Activated CD8-positive, alpha-beta memory T cell treated with anti-CD3 and anti-CD28 coated beads, Interleukin-2, amount 50 U/mL, for 48 hours (primary cell): ENCODE data around the gene ADARB1.

ENCODE experiments used
- DNase-seq: peaks from one replicate; pipeline ENCODE4 v3.0.0-alpha.2; 2020

ADARB1 gene

DNA sequence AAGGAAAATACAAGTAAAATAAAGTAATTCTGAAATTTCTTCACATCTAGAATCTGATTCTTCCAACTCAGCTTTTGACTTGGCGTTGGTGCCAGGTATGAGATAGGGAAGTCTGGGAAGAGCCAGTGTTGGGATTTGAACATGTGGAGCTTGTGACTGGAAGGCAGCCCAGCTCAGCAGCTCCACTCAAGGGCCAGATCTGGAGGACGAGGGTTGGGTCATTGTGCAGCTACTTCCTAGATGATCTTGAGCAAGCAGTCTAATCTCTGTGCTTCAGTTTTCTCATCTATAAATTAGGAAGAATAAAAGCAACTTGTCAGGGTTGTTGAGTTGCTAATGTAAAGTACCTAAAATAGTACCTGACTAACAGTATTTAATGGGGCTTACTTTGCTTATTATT is 5.0 kb downstream of the ADARB1 start:
- DNase-seq, result no peak

DNA sequence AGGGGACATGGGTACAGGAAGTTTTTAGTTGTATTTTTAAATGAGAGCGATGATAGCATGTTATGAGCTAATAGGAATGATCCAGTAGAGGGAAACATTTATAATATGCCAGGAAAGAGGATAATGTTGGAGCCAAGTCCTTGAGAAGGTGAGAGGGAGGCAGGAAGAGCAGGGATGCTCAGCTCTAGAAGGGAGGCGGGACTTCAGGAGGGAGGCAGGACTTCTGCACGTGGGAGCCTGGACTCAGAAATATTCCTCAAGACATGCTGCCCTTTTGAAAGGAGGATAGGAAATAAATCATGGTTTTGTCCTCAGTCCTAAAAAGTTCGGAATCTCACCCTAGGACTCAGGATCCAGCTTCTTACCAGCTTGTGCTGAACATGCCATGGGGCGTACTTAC is 5.9 kb downstream of the ADARB1 start:
- no peak for DNase-seq

DNA sequence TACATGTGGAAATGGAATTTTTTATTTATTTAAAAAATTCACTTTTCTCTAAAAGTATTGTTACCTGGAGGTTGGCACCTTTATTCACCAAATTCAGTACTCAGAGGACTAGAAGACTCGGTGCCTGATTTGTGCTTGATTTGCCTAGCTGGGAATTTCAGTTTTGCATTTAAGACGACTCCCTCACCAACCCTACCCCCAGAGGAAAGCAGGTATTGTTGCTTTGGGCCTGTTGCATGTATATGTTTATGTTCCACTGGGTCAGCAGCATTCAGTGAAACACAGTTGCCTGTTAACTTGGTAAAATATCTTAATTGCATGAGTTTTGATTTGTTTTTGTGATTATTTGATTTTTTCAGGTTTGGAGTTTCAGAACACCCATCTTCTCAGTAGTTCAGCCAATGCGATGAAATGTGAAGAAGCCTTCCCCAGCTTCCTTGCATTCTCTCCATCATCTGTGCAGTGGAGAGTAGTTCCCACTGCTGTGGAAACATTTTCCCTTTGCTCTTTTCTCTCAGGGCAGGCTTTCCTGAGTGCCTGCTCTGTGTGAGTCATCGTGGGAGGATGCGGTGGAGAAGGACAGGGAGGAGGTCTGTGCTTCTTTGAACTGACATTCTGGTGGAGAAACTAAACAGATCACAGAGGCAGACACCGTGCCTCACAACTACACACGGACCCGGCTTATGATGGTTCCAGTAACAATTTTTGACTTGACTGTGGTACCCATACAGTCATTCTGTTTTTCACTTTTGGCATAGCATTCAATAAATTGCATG is 6.4 kb downstream of the ADARB1 start:
- no peak for DNase-seq

GRCh38 chr21:45081636-45082035 is 7.3 kb downstream of the ADARB1 start:
- no peak for DNase-seq

- no peak for DNase-seq
Measured at GRCh38 chr21:45082736-45083135, 8.4 kb downstream of the ADARB1 start.

DNA sequence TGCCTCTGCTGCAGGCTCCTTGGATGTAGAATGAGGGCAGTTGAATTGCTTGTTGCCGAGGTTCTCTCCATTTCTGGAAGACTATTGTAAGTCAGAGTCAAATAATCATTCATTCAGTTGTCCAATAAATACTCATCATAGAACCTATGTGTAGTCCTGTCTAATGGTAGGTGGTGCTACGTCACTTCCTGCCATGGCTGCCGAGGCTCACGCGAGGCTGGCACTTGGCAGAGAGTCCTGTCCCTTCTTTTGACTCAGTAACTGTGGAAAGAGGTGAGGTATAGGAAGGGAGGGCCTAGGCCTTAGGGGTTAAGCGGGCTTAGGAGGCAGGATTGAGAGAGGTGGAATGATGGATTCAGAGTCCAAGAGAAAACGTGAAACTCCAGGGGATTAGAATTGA is 9.7 kb downstream of the ADARB1 start:
- DNase-seq, result no peak

DNA sequence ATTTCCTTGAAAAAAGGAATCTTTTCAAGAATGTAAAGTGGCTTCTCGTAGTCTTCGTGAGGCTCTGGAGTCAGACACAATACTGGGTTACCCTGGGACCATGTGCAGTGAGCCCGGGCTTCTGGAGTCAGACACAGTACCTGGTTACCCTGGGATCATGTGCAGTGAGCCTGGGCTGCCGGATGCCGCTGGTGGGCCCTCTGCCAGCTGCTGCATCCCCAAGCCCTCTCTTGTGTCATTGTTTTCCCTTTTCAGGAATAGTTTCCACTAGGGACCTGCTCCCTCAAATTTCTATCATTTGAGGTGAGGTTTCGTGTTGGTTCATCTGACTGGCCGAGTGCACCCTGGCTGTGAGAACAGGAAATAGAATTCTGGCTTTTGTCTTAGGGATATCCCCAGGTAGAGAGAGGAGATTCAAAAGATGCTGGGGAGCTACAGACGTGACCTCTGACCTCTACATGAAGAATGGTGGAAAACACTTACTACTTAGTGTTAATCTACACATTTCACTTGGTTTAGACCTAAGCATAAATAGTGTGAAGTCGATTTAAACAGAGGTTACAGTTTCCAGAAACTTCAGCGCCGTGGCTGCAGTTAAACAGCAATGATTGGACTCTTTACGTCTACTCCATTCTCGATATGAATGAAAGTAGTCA is 10.6 kb downstream of the ADARB1 start:
- DNase-seq, result no peak

DNA sequence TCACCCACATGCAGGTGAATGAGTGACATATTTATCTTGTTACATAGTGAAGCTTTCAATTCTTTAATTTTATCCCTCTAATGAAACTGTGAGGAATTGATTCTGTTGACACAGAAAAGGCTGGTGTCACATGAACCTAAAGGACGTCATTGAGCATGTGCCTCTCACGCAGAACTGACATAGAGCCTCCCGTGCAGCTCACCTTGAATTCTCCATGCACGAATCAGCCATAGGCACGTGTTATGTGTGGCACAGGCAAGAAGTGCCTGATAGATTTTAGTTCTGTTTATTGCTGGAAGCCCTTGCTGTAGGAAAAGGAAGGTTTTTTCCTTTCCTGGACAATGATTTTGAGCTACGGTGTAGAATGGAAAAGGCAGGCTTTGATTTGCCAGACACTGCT is 11.3 kb downstream of the ADARB1 start:
- no peak for DNase-seq

- no peak for DNase-seq
Measured at GRCh38 chr21:45086337-45086958, 12.1 kb downstream of the ADARB1 start.

- DNase-seq, result no peak
Measured at GRCh38 chr21:45087022-45087823, 12.8 kb downstream of the ADARB1 start.

DNA sequence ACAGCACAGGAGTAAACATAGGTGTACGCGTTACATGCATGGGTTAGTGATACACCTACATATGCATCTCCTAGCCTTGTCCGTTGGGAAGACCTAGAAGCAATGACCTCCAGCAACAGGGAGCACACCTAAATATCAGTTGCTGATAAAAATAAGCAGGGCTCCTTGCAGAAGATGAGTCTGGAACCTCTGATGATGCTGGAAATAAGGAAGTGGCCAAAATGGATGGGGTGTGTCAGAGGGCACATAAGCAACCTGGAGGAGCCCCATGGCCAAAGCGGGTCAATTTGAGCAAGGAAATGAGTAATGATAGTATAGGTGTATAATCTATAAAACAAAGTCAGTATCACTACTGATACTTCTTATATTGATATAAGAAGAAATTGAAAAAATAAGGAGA is 13.7 kb downstream of the ADARB1 start:
- no peak for DNase-seq

DNA sequence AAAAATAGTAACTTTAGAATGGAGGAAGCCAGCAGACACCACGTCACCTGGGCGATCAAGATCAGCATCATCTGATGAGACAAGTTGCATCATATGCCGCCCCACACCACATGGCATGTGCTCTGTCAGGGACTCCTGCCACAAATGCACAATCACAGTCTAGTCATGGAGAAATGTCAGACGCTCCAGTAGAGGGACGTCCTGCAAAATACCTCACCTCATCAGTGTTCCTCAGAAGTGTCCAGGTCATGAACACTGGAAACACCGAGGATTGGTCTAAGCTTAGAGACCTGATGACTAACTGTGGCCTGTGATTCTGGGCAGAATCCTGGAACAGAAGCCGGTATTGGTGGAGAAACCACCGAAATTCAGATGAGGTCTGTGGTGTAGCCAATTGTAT is 14.3 kb downstream of the ADARB1 start:
- DNase-seq, result no peak

DNA sequence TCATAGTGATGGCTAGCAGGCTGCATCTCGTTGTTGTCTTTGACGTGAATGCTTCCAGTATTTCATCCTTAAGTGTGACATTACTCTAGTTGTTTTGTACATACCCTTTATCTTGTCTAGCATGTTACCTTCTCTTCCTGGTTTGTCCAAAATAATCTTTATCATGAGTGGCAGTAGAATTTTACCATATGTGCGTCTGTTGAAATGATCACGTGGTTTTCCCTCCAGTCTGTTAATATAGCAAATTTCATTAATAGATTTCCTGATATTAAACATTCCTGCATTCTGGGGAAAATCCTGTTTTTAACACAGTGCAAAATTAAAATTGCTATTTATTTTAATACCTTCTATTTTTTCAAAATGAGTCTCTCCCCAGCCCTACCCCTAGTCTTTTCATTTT is 15.6 kb downstream of the ADARB1 start:
- no peak for DNase-seq

- no peak for DNase-seq
Measured at GRCh38 chr21:45090966-45091365, 16.6 kb downstream of the ADARB1 start.

- no peak for DNase-seq
Measured at GRCh38 chr21:45091550-45092322, 17.4 kb downstream of the ADARB1 start.

DNA sequence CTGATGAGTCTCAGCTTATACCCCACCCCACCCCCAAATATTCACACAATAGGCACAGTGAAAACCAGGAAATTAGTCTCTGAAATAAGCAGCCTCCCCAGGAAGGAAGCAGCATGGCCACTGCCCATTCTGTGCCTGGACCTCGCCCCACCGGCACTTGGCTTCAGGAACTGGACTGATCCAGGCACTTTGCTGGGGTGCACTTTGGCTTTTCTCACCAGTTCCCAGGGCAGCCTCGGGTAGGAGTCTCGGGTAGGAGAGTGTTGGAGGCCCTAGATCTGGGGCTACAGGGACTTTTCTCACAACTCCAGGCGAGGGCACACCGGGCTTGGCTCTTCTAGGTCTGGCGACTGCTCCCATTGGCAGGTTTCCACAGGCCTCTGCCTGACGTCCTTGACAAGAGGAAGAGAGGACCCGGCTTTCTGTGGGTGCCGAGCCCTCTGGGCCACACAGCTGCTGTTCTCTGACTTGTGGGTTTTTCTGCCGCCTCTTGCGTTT is 18.7 kb downstream of the ADARB1 start:
- no peak for DNase-seq

DNA sequence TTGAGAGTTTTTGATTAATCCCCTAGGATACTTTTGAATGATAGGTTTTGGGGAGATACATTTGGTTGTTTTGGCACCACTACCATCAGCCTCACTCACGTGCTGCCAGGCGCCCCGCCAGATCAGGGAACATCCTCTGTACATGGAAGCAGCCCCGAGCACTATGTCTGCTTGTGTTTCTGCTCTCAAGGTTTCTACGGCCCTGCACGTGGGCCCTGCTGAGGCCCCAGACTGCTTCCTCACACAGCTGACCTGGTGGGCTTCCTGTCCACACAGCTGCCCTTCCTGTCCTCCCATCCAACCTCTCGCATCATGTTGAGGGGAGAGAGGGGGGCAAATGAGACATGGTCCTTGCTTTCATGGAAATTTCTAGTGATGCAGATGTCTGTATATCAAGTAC is 20.0 kb downstream of the ADARB1 start:
- no peak for DNase-seq

DNA sequence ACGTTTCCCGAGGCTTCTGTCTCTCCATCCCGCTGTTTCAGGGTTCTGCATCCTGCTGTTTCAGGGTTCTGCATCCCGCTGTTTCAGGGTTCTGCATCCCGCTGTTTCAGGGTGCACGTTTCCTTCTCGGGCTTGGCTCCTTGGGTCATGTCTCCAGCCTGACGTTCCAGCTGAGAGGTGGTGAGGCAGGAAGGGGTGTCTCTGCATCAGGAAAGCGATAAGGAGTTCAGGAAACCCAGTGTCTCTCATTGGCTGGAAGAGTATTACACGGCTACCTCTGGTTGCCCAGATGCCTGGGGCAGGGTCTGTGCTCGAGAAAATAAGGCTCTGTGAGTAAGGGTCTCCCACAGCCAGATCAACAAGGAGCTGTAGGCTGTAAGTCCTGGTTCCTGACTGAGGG is 21.1 kb downstream of the ADARB1 start:
- DNase-seq, result no peak

- DNase-seq, result no peak
Measured at GRCh38 chr21:45096217-45096616, 21.8 kb downstream of the ADARB1 start.

- no peak for DNase-seq
Measured at GRCh38 chr21:45097827-45098387, 23.5 kb downstream of the ADARB1 start.

- DNase-seq, result no peak
Measured at GRCh38 chr21:45098867-45099266, 24.5 kb downstream of the ADARB1 start.

DNA sequence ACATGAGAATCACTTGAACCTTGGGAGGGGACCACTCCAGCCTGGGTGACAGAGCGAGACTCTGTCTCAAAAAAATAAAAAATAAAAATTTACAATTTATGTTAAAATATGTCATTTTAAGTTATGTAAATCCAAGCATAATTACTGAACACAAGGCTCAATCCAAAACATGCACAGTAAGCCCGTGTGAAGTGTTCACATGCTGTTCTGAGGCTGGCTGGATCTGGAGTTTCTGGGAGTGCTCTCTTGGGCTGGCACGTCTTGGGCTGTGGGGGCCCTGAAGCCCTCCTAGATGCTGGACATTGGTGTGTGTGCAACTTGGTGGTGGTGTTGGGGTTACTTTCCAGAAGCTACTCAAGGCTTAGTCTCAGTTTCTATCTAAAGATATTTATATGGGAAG is 25.2 kb downstream of the ADARB1 start:
- no peak for DNase-seq
